Right lobe of liver (tissue), 4 donors: ENCODE data around the gene MMP19.

Experiments used
- CTCF ChIP-seq, 4 donors: fragments of 200-600 bp in 3 of 4; fragments of 450-650 bp in 1 of 4; IDR thresholded peaks; one replicate each; pipeline versions ENCODE4 v1.5.1 to v1.8.0; 2016 to 2022; ENCODE audit warnings: antibody characterized with exemption in 4 of 4, mild to moderate bottlenecking in 2 of 4
- POLR2A ChIP-seq: fragments of 450-650 bp; IDR thresholded peaks from one replicate; pipeline ENCODE4 v1.6.1; 2017; ENCODE audit warnings: antibody characterized with exemption, mild to moderate bottlenecking
- donor health status: DM: no; HTN: no; CAD: no.
- donor health status: DM: no; HTN: no; CAD: no.
- donor health status: DM: no; HTN: yes; CAD: no.

DNA sequence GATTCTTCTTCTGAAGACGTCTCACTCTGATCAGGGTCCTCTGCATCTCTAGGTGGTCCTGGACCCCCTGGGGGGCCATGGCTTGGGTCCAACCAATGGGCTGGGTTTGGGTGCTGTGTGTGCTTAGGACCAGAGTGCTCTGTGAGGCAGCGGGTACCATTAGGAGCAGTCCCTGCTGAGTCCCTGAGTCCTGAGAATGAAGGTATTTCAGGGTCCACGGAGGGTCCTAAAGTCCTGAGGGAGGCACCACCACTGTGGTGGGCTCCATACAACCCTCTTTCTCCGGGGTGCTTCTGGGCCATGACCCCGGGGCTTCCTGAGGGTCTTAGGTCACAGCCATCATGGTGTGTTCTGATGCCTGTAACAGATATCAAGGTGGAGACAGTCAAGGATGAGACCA lies 14.4 kb downstream of the MMP19 start:
- TF ChIP-seq CTCF (IDR thresholded peaks at IDR 0.05) (no peak), POLR2A (no peak)
